AG04449 (cell line): Measurements from ENCODE around the gene SLC2A9.
"Not testable (repeated sequence)": the region's sequence is repeated elsewhere in the genome, so short reads cannot be mapped to it uniquely, and the experiment has no call there.

Source experiments
- CTCF ChIA-PET: fragments of 350-600 bp; formaldehyde crosslinking; extraction: SDS; loops from one replicate; lab custom pipeline; 2021; ENCODE audit warnings: antibody characterized with exemption; lab: Yijun Ruan, JAX
- POLR2A ChIA-PET: fragments of 400-600, 350-600 bp; formaldehyde crosslinking; extraction: SDS; loops from one replicate; lab custom pipeline; 2020; ENCODE audit warnings: antibody characterized with exemption, inconsistent platforms; lab: Yijun Ruan, JAX
- DNase-seq: peaks from one replicate; pipeline ENCODE4 v3.0.0-alpha.2; 2010; ENCODE audit warnings: low read depth, low spot score
- H3K4me3 ChIP-seq: 2 replicates; pipeline ENCODE4 v1.5.1; 2011; ENCODE audit warnings: low read depth, mild to moderate bottlenecking, control low read depth, low read length
- TF ChIP-seq, protein P1 (sequence below): IDR thresholded peaks from one replicate; pipeline ENCODE4 v1.5.1; 2011; ENCODE audit warnings: mild to moderate bottlenecking, moderate library complexity, low read length, control low read depth, inconsistent platforms; ENCODE audit not compliant: insufficient read depth; ENCODE audit errors: missing control alignments

SLC2A9 gene

DNA sequence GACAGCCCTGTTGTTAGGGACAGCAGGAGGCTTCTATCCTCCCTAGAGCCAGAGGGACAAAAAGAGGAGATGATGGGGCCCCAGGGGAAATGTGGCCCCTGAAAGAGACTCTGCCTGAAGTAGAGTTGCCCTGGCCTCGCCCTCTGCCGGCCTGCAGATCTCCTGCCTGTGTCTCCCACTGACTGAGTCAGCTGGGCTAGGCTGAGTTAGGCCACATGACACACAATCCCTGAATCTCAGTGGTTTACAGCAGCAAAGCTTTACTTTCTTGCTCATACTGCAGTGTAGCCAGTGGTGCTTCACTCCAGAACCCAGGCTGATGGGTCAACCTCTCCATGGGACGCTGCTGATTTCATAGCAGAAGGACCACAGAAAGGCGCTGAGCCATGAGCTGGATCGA, 216.4 kb downstream of the SLC2A9 start:
- POLR2A ChIA-PET = no interaction called here
- TF ChIP-seq, protein P1, sequence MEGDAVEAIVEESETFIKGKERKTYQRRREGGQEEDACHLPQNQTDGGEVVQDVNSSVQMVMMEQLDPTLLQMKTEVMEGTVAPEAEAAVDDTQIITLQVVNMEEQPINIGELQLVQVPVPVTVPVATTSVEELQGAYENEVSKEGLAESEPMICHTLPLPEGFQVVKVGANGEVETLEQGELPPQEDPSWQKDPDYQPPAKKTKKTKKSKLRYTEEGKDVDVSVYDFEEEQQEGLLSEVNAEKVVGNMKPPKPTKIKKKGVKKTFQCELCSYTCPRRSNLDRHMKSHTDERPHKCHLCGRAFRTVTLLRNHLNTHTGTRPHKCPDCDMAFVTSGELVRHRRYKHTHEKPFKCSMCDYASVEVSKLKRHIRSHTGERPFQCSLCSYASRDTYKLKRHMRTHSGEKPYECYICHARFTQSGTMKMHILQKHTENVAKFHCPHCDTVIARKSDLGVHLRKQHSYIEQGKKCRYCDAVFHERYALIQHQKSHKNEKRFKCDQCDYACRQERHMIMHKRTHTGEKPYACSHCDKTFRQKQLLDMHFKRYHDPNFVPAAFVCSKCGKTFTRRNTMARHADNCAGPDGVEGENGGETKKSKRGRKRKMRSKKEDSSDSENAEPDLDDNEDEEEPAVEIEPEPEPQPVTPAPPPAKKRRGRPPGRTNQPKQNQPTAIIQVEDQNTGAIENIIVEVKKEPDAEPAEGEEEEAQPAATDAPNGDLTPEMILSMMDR = no peak
- no peak for DNase-seq
- CTCF ChIA-PET = no interaction called here
- H3K4me3 ChIP-seq = no peak overlapping the region

DNA sequence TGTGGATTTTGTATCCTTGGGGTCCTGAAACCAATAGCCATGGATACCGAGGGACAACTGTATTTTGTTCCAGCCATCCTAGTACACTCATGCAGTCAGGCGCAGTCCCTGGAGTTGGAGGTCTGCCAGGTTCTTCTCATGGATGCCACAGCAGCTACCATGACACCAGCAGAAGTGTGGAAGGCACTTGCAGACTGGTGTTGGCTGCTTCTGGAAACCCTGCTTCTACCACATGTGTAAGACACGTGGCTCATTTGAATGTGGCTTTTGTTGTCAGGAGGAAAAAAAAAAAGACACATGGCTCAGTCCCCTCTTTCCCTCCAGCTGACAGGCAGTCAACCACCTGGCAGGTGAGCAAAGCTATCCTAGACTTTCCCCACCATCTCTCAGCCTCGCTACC, 220.4 kb downstream of the SLC2A9 start:
- ChIA-PET POLR2A (no interaction called here), CTCF (no interaction called here)
- TF ChIP-seq, protein P1 = no peak
- DNase-seq = no peak
- no peak overlapping the region for H3K4me3 ChIP-seq

DNA sequence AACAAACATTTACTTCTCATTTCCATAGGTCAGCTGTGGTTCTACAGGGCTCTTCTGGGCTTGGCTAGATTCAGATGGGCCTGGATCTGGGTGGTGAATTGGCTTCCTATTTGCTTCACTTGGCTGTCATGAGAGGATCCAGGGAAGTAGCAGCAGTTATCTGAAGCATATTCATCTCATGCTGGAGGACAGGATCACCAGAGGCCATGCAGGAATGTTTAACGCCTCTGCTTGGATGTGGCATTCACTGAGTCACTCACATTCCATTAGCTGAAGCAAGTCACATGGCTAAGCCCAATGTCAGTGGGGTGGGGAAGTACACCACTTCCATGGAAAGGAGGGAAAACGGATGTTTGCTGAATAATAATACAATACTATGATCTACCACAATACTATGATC, 224.7 kb downstream of the SLC2A9 start:
- DNase-seq, H3K4me3 ChIP-seq, POLR2A ChIA-PET, CTCF ChIA-PET: not testable (repeated sequence)

DNA sequence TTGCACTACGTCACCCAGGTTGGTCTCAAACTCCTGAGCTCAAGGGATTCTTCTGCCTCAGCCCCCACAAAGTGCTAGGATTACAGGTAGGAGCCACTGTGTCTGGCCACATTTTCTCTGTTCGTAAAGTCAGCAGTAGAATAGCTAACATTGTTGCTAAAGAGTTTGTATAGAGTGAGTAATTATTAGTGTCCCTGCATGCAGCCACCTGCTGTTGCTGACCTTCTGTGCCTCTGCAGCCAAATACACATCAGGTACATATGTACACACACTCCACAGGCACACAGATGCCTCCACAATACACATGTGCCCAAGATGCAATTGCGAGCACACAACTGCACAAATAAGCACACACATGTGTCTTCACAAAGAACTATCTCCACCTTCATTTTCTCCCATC, 228.9 kb downstream of the SLC2A9 start:
- no peak overlapping the region for H3K4me3 ChIP-seq
- ChIA-PET CTCF (no interaction called here), POLR2A (no interaction called here)
- DNase-seq = no peak
- TF ChIP-seq, protein P1 = no peak

DNA sequence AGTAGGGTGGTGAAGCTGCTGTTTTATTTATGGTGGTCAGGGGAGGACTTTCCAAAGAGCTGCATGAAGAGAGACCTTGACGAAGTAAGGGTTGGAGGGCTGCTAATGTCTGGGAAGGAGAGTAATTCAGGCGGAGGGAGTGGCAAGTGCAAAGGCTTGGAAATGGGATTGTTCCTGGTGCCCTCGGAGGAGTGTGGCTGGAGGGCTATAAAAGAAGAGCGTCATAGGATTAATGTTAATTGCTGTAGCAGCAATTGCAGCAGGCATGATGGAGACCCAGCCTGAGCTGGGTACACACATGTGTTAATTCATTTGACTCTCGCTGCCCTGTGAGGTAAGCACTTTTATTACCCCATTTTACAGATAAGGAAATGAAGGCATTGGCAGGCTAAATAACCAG, 235.4 kb downstream of the SLC2A9 start:
- CTCF ChIA-PET, DNase-seq, POLR2A ChIA-PET, H3K4me3 ChIP-seq: not testable (repeated sequence)

DNA sequence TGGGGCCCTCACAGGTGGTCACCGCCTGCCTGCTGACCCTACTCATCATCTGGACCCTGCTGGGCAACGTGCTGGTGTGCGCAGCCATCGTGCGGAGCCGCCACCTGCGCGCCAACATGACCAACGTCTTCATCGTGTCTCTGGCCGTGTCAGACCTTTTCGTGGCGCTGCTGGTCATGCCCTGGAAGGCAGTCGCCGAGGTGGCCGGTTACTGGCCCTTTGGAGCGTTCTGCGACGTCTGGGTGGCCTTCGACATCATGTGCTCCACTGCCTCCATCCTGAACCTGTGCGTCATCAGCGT, 239.2 kb downstream of the SLC2A9 start:
- ChIA-PET POLR2A (no interaction called here), CTCF (no interaction called here)
- H3K4me3 ChIP-seq = no peak overlapping the region
- no peak for DNase-seq
- TF ChIP-seq, protein P1 = no peak

DNA sequence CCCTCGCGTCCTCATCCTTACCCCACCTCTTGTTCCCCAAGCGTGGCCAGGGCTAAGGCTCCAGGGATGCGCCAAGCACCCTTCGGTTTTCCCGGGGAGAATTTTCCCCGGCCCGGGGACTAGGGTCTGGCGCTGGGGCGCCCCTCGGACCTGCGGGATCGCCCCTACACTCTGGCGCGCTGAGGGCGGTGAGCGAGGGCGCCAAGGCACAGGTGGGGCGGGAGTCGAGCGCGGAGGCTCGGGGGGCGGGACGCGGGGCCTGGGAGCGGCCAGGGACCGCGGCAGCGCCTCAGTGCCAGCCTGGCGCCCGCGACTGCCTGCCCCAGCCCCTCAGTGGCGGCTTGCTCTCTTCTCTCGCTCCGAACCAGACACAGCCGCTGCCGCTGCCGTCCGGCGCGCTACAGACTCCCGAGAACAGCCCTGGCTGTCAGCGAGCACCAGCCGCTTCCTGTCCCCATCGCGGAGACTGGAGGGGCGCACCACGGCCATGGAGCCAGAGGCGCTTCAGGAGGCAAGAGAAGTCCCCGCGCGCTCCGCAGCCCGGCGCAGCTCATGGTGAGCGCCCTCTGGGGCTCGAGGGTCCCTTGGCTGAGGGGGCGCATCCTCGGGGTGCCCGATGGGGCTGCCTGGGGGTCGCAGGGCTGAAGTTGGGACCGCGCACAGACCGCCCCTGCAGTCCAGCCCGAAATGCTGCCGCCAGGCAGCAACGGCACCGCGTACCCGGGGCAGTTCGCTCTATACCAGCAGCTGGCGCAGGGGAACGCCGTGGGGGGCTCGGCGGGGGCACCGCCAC, 239.8 kb downstream of the SLC2A9 start, which contains the start of gene DRD5:
DRD5 (plus strand) TSS at position 292 of the 793 bp plus-strand sequence; CDS start at position 688, 396 bp downstream.
- CTCF ChIA-PET = no interaction called here
- TF ChIP-seq, protein P1 = no peak
- H3K4me3 ChIP-seq = no peak within 1 kb of the TSS
- no peak for DNase-seq
- POLR2A ChIA-PET = no interaction called here
